ENCODE data around the gene NRSN2.
A peak's percentile ranks its signal among the peaks of the same experiment; 100 is the strongest.
"Not testable (repeated sequence)": the region's sequence is repeated elsewhere in the genome, so short reads cannot be mapped to it uniquely, and the experiment has no call there.

Gene NRSN2

DNA sequence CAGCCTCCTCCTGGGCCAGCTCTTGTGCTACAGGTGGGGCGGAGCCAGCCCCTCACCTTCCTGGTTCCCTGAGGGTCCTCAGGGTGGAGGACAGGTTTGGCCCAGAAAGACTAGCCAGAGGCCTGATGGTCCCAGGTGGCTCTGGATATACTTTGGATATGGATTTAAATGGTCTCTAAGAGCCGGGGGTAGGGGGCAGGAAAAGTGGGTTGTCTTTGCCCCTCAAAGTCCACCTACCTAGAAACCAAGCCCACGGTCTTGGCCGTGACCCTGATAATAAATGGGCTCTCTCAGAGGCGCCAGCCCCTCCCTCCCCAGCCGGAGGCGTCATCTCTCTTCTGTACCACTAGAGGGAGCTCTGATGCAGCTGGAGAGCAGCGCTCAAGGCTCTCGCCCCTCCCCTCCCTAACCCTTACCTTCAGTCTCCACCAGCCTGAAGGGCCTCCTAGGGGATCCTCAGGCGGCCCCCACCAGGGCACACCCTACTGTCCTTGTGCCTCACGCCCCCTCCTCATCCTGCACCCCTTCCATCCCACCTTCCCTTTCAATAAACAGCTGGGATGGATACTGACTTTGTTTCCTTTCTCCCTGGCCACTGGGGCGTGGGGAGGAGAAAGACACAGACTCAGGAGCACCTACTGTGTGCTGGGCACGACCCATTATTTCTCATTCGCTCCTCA is 7.5 kb downstream of the NRSN2 start:
- DNase-seq: peak; percentile 78

DNA sequence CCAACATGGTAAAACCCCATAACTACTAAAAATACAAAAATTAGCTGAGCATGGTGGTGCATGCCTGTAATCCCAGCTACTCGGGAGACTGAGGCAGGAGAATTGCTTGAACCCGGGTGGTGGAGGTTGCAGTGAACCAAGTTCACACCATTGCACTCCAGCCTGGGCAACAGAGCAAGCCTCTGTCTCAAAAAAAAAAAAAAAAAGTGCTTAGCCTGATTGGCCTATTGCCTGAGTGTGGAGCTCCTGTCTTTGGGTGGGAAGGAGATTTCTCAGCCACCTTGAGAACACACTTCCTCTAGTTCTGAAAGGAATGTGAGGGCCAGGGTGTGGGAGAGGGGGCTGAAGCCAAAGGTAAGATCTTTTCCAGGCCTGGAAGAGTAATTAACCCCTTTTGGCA is 9.2 kb downstream of the NRSN2 start:
- DNase-seq: not testable (repeated sequence)

DNA sequence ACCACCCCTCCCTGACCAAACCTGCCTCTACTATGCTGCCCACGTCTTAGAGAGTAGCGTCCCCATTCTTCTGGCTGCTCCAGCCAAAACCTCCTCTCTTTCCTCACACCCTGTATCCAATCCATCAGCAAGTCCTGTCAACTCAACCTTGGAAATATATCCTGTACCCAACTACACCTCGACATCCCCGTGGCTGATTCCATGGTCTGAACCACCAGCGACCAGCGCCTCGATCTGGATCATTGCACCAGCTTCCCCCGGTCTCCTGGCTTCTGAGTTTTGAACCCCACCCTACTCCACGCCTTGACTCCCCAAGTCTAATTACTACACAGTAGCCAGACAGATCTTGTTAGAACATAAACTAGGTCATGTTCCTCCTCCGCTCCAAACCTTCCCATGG is 9.8 kb downstream of the NRSN2 start:
- no peak for DNase-seq

DNA sequence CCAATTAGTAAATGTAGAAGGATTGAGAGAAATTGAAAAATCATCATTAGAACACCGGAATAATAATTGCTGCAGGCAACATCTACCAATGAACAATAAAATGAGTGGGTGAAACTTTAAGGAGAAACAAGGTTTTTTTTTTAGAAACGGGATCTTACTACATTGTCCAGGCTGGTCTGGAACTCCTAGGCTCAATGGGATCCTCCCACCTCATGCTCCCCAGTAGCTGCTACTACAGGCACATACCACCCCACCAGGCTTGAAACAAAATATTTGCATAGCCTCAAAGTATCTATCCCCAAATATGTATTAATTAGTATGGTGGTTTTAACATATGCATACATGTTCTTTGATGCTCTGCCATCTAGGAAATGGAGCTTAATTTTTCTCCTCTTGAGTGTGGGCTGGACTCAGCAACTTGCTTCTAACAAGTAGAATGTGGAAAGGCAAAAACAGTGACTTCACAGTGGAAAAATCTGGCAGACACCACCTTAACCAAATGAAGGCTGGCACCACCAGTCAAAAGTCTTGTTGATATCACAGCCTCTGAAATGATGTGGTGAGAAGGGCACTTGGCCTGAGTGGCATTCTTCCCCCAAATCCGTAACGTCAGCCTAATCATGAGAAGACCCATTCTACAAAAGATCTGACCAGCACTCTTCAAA is 12.1 kb downstream of the NRSN2 start:
- no peak for DNase-seq

DNA sequence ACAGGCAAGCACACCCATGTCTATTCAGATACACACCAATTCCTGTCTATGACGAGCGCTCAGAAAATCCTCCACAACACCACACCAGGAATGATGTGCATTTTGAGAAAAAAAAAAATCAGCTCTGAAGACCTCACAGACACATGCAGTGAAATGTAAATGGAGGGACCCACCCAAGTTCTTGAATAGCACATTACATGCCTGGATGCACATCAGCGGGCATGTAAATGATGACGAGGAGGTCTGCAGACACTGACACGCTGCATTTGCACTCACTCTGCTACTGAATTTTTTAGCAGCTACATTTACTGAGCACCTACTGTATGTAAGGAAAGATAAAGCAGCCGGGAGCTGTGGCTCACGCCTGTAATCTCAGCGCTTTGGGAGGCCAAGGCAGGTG is 14.7 kb downstream of the NRSN2 start:
- DNase-seq: no peak

DNA sequence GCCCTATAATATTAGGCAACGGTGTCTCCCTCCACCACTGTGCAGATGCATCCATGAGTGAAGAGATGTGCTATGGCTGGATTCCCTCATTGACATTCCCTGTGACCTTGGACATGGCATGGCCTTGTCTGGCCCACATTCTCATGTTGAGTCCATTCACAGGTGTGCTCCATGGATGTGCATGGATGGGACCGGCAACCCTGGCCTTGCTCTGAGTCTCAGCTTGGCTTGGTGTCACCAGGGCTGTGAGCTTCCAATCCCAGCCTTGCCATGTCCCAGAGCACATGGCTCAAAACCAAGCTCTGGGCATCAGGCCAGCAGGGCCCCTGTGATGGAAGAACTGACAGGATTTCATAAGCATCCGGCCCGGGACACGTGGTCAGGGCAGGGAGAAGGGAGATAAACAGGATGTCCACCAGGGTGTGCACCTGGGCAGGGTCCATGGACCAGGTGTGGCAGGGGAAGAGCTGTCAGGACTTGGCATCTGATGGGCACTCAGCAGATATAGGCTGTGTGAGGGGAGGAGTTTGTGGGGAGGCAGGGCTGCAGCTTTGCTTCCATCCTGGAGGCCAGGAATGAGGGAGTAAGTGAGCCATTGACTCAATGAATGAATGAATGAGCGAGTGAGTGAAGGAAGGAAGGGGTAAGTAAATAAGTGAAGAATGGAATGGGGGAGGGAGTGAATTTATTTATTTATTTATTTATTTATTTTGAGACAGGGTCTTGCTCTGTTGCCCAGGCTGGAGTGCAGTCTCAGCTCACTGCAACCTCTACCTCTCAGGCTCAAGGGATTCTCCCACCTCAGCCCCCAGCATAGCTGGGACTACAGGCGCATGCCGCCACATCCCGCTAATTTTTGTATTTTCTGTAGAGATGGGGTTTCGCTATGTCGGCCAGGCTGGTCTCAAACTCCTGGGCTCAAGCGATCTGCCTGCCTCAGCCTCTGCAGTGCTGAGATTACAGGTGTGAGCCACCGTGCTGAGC is 15.7 kb downstream of the NRSN2 start:
- peak; percentile 93 for DNase-seq

DNA sequence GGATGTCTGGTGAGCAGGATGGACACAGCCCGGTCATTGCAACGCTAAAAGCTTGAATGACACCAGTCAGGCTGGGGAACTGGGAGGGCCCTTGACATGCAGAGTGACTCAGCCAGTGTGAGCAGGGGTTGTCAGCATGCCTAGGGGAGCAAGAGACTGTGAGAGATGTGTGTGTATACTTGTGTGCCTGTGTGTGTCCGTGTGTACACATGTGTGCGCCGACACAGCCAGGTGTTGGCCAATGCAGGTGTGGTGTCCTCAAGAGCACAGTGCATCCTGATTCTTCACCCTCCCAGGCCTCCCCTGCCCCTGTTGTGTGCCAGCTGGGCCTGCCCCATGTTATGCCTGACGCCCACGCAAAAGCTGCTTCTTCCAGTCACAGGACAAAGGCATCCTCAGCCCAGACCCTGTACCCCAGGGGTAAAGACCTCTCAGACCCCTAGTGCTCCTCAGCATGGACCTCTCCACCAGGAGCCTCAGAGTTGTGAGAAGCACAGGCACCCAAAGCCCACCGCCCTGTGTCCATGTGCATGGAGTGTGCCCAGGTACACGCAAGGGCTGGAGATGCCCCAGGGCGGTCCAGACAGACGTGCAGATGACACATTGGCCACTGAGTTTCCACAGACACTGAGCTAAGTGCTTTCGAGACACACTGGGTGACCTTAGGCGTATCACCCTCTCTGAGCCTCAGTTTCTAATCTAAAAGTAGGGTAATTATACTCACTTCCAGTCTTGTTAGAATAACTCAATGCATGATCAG is 16.6 kb downstream of the NRSN2 start:
- peak; percentile 68 to 77 for DNase-seq

DNA sequence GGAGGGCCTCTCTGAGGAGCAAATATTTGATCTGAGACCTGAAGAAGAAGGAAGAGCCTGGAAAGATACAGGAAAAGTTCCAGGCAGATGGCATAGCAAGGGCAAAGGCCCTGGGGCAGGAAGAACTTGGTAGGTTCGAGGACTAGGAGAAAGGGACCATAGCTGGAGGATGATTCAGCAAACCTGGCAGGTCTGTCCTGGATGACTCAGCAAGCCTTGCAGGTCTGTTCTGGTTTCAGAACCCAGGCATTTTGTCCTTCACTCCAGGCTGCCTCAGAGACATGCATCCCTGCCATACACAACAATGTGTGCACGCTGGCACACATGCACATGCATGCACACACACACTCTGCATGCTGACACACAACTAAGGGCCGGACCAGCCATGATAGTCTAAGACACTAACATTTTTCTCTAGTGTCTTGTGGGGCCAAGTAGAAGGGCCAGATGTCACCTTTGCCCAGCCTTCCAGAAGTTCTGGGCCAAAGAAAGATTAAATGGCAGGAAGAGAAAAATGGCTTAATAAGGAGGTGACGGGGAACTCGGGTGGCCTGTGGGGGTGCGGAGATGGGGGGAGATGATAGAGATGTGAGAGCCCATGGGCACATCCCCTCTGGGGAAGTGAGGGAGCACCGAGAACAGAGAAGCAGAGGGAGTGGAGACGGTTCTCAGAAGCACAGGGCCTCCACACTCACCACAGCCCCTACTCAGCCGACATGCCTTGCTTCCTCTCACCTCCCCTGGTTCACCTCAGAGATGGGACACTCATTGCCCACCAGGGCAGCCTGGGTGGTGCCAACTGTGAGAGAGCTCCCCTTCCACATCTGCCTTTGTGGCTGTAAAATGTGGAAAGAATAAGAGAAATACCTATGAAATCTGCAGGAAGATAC is 18.2 kb downstream of the NRSN2 start:
- no peak for DNase-seq

DNA sequence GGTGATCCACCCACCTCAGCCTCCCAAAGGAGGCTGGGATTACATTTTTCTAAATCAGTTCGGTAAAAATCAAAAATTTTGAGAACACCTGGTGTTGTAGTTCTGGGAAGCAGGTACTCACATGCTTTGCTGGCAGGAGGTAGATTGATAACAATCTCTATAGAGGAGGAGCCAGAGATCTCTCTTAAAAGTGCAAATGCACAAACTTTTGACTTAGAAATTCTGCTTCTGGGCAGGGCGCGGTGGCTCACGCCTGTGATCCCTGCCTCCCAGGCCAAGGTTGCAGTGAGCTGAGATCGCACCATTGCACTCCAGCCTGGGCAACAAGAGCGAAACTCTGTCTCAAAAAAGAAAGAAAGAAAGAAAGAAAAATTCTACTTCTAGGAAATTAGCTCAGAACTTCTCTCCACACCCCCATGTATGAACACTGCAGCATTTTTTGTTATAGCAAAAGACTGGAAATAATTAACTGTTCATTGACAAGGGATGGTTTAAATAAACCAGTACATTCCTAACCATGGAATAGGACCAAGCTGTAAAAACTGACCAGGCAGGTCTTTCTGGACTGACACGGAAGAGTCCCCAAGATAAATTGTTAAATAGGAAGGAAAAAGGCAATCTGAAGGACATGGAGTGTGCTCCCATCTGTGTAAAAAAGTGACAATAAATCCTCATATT is 19.3 kb downstream of the NRSN2 start:
- DNase-seq: no peak

DNA sequence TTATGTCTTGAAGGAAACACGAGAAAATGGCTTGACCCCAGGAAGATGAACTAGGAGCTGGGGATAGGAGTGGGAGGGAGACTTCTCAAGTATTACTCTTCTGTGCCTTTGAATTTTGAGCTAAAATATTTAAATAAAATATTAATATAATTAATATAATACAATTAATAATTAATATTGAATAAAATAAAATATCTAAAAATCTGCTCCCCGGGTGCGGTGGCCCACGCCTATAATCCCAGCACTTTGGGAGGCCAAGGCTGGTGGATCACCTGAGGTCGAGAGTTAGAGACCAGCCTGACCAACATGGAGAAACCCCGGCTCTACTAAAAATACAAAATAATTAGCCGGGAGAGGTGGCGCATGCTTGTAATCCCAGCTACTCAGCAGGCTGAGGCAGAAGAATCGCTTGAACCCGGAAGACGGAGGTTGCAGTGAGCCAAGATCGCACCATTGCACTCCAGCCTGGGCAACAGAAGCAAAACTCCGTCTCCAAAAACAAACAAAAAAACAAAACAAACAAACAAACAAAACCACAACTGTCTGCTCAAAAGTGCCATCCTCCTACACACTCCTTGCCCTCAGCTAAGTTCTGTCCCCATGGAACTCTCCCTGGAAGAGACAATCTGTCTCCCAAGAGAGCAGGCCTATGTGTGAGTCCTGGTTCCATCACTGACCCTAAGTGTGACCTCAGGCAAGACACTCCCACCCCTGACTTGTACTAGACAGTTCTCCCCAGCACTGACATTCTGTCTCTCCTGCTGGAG is 20.0 kb downstream of the NRSN2 start:
- DNase-seq: no peak

DNA sequence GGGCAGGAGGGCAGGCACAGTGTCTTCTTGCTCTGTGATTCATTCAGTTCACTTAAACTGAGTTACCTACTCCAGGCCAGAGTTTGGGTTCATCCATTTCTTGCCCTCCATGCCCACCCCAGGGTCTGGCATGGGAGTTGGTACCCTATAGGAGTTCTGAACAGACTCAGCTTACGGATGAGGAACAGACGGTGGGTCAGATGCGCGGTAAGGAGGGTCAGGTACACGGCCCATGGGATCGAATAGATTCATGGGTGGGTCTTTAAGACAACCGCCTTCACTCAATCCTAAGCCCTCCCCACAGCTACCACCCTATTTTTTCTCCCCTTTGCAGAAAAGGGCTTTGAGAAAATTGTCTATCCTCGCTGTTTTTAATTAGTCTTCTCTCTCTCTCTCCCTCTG is 20.6 kb downstream of the NRSN2 start:
- DNase-seq: no peak

DNA sequence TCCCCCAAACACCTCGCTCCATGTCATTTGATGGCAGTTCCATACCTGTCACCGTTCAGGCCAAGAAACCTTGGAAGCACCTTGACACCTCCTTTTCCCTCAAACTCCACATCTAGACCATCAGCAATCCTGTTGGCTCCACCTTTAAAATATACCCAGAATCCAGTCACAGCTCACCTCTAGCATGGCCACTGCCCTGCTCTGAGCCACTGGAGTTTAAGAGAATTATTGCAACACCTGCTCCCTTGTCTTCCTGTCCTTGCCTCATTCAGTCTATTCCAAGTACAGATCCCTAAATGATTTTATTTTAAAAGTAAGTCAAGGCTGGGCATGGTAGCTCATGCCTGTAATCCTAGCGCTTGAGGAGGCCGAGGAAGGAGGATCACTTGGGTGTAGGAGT is 22.0 kb downstream of the NRSN2 start:
- DNase-seq: no peak

DNA sequence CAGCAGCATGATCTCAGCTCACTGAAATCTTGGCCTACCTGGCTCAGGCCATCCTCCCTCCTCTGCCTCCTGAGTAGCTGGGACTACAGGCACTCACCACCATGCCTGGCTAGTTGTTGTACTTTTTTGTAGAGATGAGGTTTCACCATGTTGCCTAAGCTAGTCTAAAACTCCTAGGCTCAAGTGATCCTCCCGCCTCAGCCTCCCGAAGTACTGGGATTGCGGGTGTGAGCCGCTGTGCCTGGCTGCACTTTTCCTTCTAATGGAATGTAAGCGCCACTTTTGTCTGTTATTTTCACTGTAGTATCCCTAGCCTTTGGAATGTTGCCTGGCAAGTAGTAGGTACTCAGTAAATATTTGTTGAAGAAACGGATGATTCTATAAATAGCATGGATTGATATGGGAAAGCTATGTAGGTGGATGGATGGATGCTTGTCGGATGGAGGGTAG is 23.3 kb downstream of the NRSN2 start:
- no peak for DNase-seq

DNA sequence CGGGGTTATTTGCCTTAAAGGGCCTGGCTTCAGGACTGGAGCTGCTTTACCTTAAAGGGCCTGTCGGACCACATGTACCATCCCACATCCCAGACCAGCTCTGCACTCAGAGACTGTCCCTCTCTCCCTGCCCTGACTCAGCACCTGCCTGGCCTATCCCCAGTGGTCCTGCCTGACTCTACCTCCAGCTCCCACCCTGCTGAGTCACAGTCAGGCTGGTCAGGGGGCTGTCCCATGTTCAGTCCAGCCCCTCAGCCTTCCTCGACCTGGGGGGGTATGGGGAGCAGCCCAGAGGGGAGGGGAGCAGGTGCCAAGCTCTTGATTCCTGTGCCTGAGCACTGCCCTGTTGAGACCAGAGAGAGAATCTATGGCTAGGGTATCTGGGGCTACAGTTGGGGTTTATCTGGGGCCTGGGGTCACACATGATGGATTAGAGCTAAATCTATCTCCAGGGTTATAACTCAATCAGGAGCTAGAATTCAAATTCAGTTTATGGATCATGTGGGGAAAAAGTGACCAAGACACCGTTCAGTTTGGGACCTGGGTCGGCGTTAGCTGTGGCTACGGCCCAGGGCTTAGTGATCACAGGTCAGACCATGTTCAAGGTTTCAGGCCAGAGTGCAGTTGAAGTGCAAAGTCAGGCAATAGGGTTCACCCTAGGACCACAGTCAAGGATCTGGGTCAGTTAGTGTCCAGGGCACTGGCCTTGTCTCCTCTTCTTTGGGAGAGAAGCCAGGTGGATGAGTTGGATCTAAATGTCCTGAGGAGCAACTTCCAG is 24.3 kb downstream of the NRSN2 start:
- no peak for DNase-seq

DNA sequence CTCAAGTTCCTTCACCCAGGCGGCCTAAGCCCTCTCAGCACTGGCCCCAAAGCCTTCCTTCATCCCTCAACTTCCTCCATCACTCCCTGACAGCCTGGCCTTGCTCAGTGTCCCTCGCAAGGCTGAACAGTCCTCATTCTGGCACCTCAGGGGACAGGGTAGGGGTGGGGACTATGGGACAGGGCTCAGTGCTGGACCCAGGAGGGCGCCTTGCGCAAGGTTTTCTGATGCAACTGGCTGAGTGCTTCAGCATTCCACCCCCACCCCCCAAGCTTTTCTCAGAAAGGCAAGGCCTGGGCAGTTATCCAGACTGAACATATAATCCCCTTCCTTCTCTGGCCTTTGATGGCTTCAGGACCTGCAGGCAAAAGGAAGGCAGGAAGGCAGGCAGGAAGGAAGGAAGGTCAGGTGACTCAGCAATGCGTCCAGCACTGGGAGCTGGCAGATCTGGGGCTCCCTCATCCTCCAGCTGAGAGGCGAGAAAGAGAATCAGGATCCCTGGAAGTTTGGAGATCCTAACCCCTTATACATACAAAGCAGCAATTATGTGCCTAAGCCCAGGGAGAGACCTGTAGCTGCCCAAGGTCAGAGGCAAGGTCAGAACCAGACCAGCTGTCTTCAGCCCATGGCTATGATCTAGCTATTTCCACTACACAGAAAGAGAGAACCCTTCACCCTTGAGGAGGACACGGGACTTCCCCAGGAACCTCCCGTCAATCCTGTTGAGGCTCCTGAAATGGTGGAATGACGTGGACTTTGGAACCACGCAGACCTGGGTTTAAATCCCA is 25.0 kb downstream of the NRSN2 start:
- DNase-seq: peak; percentile 72 to 75

DNA sequence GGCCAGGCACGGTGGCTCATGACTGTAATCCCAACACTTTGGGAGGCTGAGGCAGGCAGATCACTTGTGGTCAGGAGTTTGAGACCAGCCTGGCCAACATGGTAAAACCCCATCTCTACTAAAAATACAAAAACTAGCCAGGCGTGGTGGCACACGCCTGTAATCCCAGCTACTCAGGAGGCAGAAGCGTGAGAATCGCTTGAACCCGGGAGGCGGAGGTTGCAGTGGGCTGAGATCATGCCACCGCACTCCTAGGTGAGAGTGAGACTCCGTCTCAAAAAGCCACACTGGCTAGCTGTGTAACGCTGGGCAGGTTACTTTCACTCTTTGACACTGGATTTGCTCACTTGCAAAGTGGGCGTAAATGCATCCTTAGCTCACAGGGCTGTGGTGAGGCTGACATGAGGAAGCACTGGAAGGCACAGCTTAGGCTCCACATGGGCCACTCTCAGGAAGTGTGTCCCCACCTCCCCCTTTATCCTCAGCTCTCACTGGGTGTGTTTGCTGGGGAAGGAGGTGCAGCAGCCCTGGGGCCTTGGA is 25.7 kb downstream of the NRSN2 start:
- DNase-seq: peak; percentile 80 to 91

DNA sequence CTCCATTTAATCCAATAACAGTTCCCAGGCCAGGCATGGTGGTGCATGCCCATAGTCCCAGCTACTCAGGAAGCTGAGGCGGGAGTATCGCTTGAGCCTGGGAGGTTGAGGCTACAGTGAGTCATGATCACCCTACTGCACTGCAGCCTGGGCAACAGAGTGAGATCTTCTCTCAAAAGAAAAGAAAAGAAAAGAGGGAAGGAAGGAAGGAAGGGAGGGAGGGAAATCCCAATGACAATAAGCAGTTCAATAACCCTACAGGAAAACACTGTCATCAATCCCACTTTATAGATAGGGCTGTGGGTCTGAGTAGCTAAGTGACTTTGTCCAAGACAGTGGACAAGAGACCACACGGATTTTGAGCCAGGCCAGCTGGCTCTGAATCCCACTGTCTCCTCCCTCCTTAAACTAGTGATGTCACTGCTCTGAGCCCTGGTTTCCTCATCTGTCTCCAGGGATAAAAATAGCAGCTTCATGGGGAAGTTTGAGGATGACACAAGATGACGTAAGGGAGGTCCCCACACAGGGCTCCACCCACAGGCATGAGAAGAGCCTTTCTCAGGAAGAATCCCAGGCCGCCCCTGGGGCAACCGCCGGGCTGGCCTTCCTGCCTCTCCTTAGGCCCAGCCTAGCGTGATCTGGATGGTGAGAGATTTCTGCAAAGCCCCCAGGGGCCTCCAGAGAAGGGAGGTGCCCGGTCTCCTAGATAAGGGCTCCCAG is 26.4 kb downstream of the NRSN2 start:
- peak; percentile 95 for DNase-seq

Data from inflammatory macrophage (primary cell).